Stimulated activated CD4-positive, alpha-beta T cell treated with anti-CD3 and anti-CD28 coated beads, Interleukin-1b, Interleukin-23, amount 100 ng/mL, for 1 hour (primary cell): ENCODE measurements around the gene GCKR.
"Not testable (repeated sequence)": the region's sequence is repeated elsewhere in the genome, so short reads cannot be mapped to it uniquely, and the experiment has no call there.

ENCODE experiments used
- DNase-seq, 2 donors: peaks; one replicate each; pipeline ENCODE4 v3.0.0-alpha.2; 2020; ENCODE audit warnings: low read depth in 2 of 2

GCKR gene

GRCh38 chr2:27507293-27507692 lies 10.7 kb downstream of the GCKR start:
- no peak for DNase-seq

GRCh38 chr2:27509326-27509725 lies 12.7 kb downstream of the GCKR start:
- no peak for DNase-seq

GRCh38 chr2:27518113-27518781 lies 21.6 kb downstream of the GCKR start:
- no peak for DNase-seq

- DNase-seq, result no peak
Observed at GRCh38 chr2:27518782-27519113, 22.1 kb downstream of the GCKR start.

GRCh38 chr2:27520316-27520715 lies 23.7 kb downstream of the GCKR start:
- DNase-seq, result no peak

GRCh38 chr2:27522400-27522945 lies 25.8 kb downstream of the GCKR start:
- no peak for DNase-seq

GRCh38 chr2:27527182-27527581 lies 30.5 kb downstream of the GCKR start:
- DNase-seq, result no peak

- DNase-seq, result no peak
Observed at GRCh38 chr2:27531983-27532382, 35.3 kb downstream of the GCKR start.

- DNase-seq, result no peak
Observed at GRCh38 chr2:27537287-27537686, 40.6 kb downstream of the GCKR start.

GRCh38 chr2:27538839-27539450 lies 42.3 kb downstream of the GCKR start:
- DNase-seq, result not testable (repeated sequence)

GRCh38 chr2:27539649-27540048 lies 43.0 kb downstream of the GCKR start:
- not testable (repeated sequence) for DNase-seq

GRCh38 chr2:27544143-27544821 lies 47.6 kb downstream of the GCKR start:
- DNase-seq, result no peak

- DNase-seq, result no peak
Observed at GRCh38 chr2:27545348-27546141, 48.9 kb downstream of the GCKR start.

GRCh38 chr2:27549303-27549702 lies 52.7 kb downstream of the GCKR start:
- no peak for DNase-seq

GRCh38 chr2:27551514-27551913 lies 54.9 kb downstream of the GCKR start:
- DNase-seq, result no peak

- no peak for DNase-seq
Observed at GRCh38 chr2:27552941-27553340, 56.3 kb downstream of the GCKR start.

GRCh38 chr2:27554451-27554850 lies 57.8 kb downstream of the GCKR start:
- not testable (repeated sequence) for DNase-seq

GRCh38 chr2:27559228-27559627 lies 62.6 kb downstream of the GCKR start:
- no peak for DNase-seq

GRCh38 chr2:27561060-27561459 lies 64.4 kb downstream of the GCKR start:
- DNase-seq, result no peak

- no peak for DNase-seq
Observed at GRCh38 chr2:27566628-27567027, 70.0 kb downstream of the GCKR start.

- no peak for DNase-seq
Observed at GRCh38 chr2:27569398-27569797, 72.8 kb downstream of the GCKR start.

GRCh38 chr2:27571197-27571596 lies 74.6 kb downstream of the GCKR start:
- no peak for DNase-seq
